DMS114 treated with DMSO at 0.1 percent for 48 hours (cell line): ENCODE results near the gene MED26.
"Not testable (repeated sequence)": the region's sequence is repeated elsewhere in the genome, so short reads cannot be mapped to it uniquely, and the experiment has no call there.

Source experiments
- DNase-seq: peaks from one replicate; lab custom pipeline; 2025; ENCODE audit not compliant: unreplicated experiment; lab: John Stamatoyannopoulos, UW

Gene MED26

GRCh38 chr19:16628183-16628983 lies at the start of gene MED26:
Gene MED26, minus strand, starts transcription at chr19:16628204. Its CDS starts 261 bp downstream, at chr19:16627943.
- DNase-seq: peak; percentile 93

GRCh38 chr19:16677055-16677454 lies 49.1 kb upstream of the MED26 start:
- DNase-seq: no peak

GRCh38 chr19:16676101-16676798 lies 48.2 kb upstream of the MED26 start:
- DNase-seq: no peak

- not testable (repeated sequence) for DNase-seq
These were observed 45.8 kb upstream of the MED26 start for GRCh38 chr19:16673839-16674238.

GRCh38 chr19:16673231-16673630 lies 45.2 kb upstream of the MED26 start:
- no peak for DNase-seq

GRCh38 chr19:16671652-16672274 lies 43.8 kb upstream of the MED26 start:
- DNase-seq: no peak

GRCh38 chr19:16670291-16670690 lies 42.3 kb upstream of the MED26 start:
- DNase-seq: no peak

GRCh38 chr19:16668702-16669101 lies 40.7 kb upstream of the MED26 start:
- not testable (repeated sequence) for DNase-seq

- DNase-seq: no peak
These were observed 40.2 kb upstream of the MED26 start for GRCh38 chr19:16668176-16668575.

- no peak for DNase-seq
These were observed 33.6 kb upstream of the MED26 start for GRCh38 chr19:16661480-16662034.

- no peak for DNase-seq
These were observed 32.9 kb upstream of the MED26 start, which contains the start of gene TMEM38A for GRCh38 chr19:16660763-16661479. Gene TMEM38A, plus strand, starts transcription at chr19:16661139. Its CDS starts 79 bp downstream, at chr19:16661218.

GRCh38 chr19:16659832-16660708 lies 32.1 kb upstream of the MED26 start, which contains the start of gene SMIM7:
Gene SMIM7, minus strand, starts transcription at chr19:16660144. Its CDS starts 34 bp downstream, at chr19:16660110.
- peak; percentile 98 for DNase-seq

GRCh38 chr19:16659464-16659831 lies 31.4 kb upstream of the MED26 start:
- no peak for DNase-seq

- DNase-seq: no peak
These were observed 29.4 kb upstream of the MED26 start for GRCh38 chr19:16657384-16657783.

GRCh38 chr19:16655727-16656126 lies 27.7 kb upstream of the MED26 start:
- DNase-seq: no peak

GRCh38 chr19:16654627-16655026 lies 26.6 kb upstream of the MED26 start:
- no peak for DNase-seq

- DNase-seq: no peak
These were observed 26.1 kb upstream of the MED26 start for GRCh38 chr19:16654140-16654539.

- DNase-seq: no peak
These were observed 24.9 kb upstream of the MED26 start for GRCh38 chr19:16652854-16653253.

- DNase-seq: not testable (repeated sequence)
These were observed 23.6 kb upstream of the MED26 start for GRCh38 chr19:16651421-16652188.
